Stimulated activated CD4-positive, alpha-beta T cell treated with anti-CD3 and anti-CD28 coated beads, Interleukin-2, amount 100 ng/mL, for 4 hours (primary cell): ENCODE data around the gene GNAQ.

ENCODE experiments used
- DNase-seq: peaks from one replicate; pipeline ENCODE4 v3.0.0-alpha.2; 2020; ENCODE audit warnings: low read depth

GNAQ gene

GRCh38 chr9:77843076-77843870 lies 188.3 kb downstream of the GNAQ start:
- DNase-seq = no peak

GRCh38 chr9:77841739-77842386 lies 189.7 kb downstream of the GNAQ start:
- no peak for DNase-seq

DNA sequence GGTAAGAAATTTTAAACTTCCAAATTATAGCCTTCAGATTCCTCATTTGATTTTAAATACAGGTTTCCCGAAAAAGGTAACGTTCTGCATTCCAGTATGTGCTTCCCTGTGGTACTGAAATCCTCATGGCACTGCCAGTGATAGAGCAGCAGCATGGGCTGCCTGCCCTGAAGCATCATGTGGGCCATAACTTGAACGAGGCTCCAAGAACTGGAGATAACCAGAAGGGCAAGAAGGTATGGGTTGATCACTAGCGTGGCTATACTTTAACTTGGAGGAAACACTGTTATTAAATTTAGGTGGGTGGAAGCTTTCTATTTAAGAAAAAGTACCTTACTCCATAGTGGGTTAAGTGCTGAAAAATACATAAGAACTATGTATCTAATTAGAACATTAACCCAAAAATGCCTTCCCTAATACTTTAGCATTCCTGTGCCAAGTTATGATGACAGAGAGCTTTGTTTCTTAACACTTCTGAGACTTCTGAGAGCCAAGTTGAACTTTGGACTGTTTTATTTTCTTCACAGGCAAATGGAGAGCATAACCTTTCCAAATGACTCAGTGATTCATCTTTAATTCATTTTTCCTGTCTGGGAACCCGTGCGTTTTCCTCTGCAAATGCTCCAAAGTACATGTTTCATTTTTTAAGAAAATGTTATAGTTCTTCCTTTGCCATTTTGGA lies 192.0 kb downstream of the GNAQ start:
- DNase-seq = no peak

GRCh38 chr9:77838986-77839385 lies 192.6 kb downstream of the GNAQ start:
- DNase-seq = no peak

DNA sequence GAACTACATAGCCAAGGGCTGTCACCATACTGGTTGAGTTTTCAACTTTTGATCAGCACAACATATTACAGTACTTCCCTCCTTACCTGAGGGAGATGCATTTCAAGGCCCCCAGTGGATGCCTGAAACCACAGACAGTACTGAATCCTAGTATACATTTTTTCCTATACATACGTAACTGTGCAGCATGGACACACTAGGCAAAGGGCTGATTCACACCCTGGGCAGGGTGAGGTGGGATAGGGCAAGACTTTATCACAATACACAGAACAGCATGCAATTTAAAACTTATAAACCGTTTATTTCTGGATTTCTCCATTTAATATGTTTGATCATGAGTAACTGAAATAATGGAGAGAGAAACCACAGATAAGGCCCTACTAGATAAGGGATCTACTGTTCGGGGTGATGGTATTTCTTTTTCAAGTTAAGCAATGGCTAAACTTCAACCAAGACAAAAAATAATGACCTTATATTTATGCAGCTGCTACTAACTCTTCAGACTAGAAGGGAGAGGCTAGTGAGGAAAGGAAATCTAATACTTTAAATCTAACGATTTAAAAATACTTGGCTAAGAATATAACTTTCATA lies 196.6 kb downstream of the GNAQ start:
- no peak for DNase-seq

DNA sequence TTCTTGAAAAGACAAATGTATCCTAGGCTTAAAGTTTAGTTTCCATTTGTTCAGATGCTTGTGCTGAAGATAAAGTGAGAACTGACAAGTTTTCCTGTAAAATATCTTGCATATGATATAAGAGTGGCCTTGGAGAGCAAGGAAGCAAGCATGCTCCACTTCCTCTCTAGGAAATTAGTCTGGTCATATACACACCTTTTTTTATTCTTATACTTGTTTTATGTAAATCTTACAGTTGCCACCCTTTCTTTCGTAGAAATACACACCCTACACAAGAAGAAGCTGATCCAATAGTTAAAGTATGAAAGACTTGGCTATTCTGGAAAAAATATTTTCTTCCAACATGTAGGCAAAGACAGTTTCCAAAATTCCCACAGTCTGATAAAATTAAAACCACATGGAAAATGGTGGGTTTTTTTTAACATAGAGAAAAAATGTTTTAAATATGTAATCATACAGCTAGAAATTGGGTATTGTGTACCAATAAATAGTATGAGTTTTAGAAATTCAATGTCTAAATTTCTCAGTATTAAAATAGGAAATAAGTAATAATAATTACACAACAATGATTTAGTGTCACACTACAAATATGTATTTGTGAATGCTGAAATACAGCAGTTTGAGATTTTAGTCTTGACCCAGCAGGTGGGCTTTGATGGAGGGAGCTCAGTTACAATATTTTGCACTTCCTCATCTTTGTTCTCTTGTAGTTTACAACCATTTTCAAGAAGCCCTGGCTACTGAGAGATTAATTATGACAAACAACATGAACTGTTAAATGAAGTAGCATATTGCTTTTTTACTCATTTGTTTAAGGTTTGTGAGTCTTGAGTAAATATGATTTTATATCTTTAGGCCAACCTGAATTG lies 197.8 kb downstream of the GNAQ start:
- no peak for DNase-seq

- DNase-seq = no peak
Measured at GRCh38 chr9:77832639-77833038, 199.0 kb downstream of the GNAQ start.

- no peak for DNase-seq
Measured at GRCh38 chr9:77831781-77832180, 199.8 kb downstream of the GNAQ start.

DNA sequence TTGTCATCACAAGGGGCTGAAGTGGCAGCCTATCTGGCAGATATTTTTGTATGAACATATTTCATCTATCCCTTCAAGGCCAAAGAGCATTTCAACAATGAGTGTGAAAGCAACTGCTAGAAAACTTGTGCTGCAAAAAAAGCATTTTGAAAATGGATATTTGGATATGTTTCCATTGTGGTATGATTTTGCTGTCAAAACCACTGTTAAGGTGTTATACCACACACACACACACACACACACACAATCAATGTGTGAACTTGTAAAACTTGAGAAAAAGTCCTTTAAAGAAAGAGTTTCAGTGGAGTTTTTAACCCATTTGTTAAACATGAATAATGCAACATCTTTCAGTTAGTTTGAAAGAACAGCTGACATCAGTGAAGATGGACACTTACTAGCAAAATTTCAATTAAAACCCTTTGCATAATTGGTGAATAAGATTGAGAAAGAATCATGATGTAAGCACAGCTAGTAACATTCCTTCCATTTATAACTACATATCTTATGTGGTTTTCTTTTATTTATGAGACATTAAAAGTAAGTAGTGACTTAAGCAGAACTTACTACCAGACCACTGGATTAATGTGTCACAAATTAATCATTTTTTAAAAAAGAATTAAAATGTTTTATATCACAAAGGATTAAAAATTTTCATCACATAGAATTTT lies 200.9 kb downstream of the GNAQ start:
- no peak for DNase-seq

GRCh38 chr9:77829420-77829819 lies 202.2 kb downstream of the GNAQ start:
- DNase-seq = no peak

GRCh38 chr9:77827104-77827784 lies 204.4 kb downstream of the GNAQ start:
- DNase-seq = no peak

DNA sequence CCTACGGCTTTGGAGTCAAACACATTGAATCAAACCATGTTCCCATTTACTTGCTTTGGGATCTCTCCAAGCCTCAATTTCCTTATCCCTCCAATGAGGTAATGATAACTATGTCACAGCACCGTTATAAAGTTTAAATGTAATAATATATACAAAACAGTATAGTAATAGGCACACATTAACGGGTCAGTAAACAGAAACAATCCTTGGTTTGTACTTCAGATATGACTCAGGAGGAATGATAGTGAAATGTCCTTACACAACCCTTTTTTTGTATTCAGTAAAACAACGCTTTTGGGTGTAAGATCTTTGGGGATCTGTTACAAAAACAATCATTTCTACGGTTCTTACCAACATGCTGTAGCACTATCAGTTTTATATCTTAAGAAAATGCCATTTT lies 205.0 kb downstream of the GNAQ start:
- no peak for DNase-seq

DNA sequence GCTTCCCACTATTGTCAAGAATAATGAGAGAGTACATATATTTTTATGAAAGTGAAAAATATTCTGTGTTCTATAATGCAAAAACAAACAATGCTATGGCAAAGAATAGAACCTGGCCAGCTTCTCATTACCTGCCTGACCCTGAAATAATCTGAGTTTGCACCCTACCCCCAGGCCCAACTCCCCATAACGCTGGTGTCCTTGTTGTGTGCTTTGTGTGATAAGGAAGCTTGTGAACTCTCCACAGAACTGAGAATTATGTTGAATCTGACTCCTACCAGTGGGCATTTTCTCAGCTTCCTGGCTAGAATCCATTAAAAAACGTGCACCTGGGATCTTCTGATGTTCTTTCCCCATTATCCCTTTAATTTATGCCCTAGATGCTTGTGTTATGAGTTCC lies 205.5 kb downstream of the GNAQ start:
- DNase-seq = no peak

GRCh38 chr9:77825361-77825760 lies 206.2 kb downstream of the GNAQ start:
- DNase-seq = no peak

DNA sequence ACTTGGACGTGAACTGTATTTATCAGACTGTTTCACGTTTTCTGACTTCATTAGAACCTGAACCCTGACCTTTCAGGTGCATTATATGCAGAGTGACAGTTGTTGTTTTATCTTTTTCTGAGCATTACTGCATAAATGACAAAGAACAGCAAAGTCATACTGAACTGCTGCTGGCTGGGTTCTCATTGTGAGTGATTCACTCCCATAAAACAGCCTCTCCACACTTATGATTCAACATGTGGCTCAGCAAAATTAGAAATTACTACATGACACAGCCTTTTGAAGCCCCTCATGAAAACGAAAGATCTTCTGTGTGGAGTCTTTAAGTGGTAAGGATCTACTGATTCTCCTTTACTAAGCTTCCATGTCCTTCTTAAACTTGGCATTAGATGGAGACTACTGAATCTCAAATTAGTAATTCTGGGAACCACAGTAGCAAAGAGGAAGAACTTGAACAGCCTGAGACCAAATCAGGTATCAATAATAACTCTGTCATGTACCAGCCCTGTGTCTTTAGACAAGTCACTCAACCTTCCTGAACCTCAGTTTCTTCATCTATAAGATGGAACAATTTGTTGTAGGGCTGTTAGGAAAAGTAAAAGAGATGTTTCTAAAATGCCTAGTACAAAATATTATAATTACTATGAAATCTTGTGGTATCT lies 211.2 kb downstream of the GNAQ start:
- DNase-seq = no peak

DNA sequence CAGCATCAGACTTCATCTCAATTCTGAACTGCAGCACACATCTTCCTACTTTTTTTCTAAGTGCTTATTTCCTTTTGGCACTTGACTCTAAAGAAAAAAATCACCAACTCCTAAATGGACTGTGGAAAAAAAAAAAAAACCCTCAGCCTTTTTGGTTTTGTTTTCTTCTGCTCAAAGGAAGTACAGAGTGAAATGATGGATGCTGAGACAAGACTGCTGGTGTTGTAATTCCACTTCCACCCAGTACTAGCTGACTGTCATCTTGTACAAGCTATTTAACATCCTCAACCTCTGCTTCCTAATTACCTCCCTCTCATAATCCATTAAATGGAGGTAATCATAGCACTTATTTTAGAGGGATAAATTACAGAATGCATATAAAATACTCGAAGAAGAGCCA lies 212.0 kb downstream of the GNAQ start:
- DNase-seq = no peak

DNA sequence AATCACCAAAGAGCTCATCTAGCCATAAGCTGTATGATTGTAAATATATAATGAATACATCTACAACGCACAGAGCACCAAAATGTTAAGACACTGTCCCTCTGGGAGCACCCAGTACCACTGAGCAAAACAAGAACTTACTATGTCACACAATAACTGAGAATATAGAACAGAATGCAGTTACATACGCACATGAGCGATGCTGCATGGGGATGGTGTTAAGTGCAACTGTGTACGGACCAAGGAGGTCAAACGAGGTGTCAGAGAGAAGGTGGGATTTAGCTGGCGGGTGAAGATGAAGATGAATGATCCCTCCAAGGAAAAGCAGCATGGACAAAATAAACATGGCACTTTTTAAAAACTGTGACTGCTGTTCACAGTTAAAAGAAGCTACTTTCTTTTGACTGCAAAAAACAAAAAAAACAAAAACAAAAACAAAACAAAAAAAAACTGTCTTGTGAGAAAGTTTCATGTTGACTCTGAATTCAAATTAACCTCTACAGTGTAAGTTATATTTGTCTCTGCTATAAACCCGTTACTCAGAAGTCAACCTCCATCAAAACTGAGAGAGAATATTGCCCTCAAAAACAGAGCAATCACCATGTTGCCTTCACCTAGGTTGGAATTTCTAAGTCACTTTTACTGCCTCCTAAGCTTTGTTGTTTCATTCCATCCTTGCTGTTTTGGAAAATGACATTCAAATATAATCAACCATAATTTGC lies 213.9 kb downstream of the GNAQ start:
- DNase-seq = no peak

DNA sequence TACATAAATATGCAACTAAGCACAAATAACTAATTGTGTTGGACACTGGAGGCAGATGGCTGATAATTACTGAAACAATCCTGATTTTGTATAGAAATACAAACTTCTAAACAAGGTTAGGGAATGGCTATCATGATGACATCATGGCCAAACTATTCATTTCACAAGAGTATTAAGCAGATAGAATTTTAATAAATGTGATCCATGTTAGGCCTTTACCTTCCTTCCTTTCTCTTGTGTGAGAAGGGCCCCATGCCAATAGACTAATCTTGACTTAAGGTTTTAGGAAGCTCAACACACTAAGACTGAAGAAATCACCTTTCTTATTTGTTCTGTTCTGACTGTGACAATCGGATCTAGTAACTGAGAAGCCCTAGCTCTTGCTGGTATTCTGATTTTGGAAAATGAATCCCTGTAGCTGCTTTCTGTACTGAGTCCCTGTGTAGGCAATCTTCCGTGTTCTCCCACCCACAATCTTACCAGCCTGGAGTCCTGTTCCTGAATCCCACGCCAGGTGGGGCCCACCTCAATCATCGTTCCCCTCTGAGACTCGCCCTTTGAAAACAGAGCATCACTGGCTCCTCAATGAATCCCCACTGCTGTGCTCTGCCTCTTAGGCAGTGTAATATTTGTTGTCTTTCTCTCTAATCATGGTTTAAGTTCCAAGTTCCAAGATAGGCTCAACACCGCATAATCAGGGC lies 214.8 kb downstream of the GNAQ start:
- no peak for DNase-seq

DNA sequence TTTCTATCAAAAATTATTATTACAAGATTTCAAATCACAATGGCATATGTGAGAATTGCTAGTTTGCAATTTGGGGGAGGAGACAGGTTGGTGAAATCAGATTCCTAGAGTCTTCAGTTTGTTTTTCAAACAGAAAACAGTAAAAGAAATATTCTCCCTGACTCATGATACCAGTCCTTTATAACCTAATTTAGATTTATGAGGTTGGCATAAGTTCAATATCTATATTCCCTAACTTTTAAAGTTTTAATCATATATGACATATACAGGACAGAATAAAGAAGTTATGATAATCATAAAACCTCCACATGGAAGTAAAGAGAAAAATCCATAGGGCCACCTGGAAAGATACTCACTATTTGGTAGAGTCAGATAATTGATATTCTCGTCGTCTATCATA lies 216.4 kb downstream of the GNAQ start:
- DNase-seq = no peak
